ENCODE measurements around the gene GCK.
A peak's percentile ranks its signal among the peaks of the same experiment; 100 is the strongest.

The GCK gene

DNA sequence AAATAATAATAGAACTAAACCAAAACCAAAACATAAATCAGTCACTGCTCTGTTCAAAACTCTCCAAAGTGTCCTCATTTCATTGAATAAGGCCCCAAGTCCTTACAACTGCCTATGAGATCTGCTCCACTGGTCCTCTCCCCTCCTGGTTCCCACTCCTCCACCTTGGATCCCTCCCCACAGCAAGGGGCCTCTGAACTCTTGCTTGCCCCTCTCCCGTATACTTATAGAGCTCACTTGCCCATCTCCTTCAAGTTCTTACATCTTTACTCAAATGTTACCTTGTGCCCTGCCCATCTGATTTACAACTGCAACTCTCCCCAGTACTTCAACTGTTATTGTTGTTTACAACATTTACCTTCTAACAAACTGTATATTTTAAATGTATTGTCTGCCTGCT, 66.7 kb downstream of the GCK start:
- intact Hi-C loops (cut with DNase I; ENCODE audit: low total_unique reads) = no loop called here
- no peak for DNase-seq
- Histone ChIP-seq H3K36me3 (peaks cover 0 to 43% (median 22%) of the 10 kb centered on the region in 3 donors), H3K27me3 (no peaks in the 10 kb centered on the region), H3K4me3 (peak overlapping the region; percentile 76 to 83), H3K4me1 (peaks cover 0 to 27% (median 17%) of the 10 kb centered on the region in 4 donors), H3K9me3 (no peaks in the 10 kb centered on the region), H3K27ac (peak overlapping the region; percentile 83 to 90)
- TF ChIP-seq, protein P1, sequence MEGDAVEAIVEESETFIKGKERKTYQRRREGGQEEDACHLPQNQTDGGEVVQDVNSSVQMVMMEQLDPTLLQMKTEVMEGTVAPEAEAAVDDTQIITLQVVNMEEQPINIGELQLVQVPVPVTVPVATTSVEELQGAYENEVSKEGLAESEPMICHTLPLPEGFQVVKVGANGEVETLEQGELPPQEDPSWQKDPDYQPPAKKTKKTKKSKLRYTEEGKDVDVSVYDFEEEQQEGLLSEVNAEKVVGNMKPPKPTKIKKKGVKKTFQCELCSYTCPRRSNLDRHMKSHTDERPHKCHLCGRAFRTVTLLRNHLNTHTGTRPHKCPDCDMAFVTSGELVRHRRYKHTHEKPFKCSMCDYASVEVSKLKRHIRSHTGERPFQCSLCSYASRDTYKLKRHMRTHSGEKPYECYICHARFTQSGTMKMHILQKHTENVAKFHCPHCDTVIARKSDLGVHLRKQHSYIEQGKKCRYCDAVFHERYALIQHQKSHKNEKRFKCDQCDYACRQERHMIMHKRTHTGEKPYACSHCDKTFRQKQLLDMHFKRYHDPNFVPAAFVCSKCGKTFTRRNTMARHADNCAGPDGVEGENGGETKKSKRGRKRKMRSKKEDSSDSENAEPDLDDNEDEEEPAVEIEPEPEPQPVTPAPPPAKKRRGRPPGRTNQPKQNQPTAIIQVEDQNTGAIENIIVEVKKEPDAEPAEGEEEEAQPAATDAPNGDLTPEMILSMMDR (IDR thresholded peaks at IDR 0.05) = no peak

GRCh38 chr7:44121761-44122420, 67.3 kb downstream of the GCK start:
- peak overlapping the region; percentile 83 to 90 for H3K27ac ChIP-seq
- intact Hi-C loops (cut with DNase I; ENCODE audit: low total_unique reads) = no loop called here
- H3K9me3 ChIP-seq = no peaks in the 10 kb centered on the region
- no peak for DNase-seq
- TF ChIP-seq, protein P1 (IDR thresholded peaks at IDR 0.05) = no peak
- H3K4me1 ChIP-seq = peaks cover 0 to 27% (median 17%) of the 10 kb centered on the region in 4 donors
- no peaks in the 10 kb centered on the region for H3K27me3 ChIP-seq
- H3K4me3 ChIP-seq = no peak overlapping the region
- H3K36me3 ChIP-seq = peaks cover 0 to 50% (median 28%) of the 10 kb centered on the region in 3 donors

DNA sequence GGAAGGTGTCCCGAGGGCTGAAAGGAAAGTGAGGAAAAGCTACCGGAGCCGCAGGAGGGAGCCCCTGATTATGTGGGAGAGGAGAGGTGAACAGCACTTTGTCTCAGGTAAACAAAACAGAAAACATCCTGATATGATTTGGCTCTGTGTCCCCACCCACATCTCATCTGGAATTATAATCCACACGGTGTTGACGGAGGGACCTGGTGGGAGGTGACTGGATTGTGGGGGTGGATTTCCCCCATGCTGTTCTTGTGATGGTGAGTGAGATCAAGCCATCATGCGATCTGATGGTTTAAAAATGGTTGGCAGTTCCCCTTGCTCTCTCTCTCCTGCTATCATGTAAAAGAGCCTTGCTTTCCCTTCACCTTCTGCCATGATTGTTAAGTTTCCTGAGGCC, 68.8 kb downstream of the GCK start:
- Histone ChIP-seq H3K36me3 (peaks cover 0 to 65% (median 35%) of the 10 kb centered on the region in 3 donors), H3K27me3 (no peaks in the 10 kb centered on the region), H3K4me1 (peaks cover 0 to 27% (median 17%) of the 10 kb centered on the region in 4 donors), H3K4me3 (no peak overlapping the region), H3K9me3 (no peaks in the 10 kb centered on the region), H3K27ac (no peak overlapping the region)
- DNase-seq = no peak
- intact Hi-C loops (cut with DNase I; ENCODE audit: low total_unique reads) = no loop called here
- TF ChIP-seq, protein P1 (IDR thresholded peaks at IDR 0.05) = no peak

DNA sequence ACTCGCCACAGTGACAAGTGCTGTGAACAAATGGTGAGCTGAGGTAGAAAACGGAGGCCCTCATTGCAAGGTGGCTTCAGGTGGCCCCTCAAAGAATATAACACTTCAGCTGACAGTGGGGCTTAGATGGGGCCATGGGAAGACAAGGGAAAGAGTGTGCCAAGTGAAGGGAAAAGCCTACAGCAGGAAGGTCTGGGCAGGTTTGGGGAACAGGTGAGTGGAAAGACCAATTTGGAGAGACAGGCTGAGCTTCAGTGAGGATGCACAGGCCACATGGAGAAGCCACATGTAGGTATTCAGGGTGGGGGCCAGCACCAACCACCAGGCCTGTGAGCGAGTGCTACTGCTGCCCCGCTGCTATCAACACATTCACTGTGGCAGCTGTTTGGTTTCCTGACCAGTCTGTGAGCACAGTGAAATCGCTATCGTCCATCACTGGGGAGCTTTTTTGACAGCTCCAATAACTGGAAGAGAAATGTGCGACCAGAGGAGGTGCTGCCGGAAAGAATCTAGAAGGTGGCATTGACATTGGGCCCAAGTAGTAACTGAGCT, 69.3 kb downstream of the GCK start:
- intact Hi-C loops (cut with DNase I; ENCODE audit: low total_unique reads) = loop anchor here (5.0 kb wide), 1 partner anchor 43 kb away; no protein-coding TSS in a partner anchor
- Histone ChIP-seq H3K4me3 (no peak overlapping the region), H3K27me3 (no peaks in the 10 kb centered on the region), H3K9me3 (no peaks in the 10 kb centered on the region), H3K4me1 (peaks cover 0 to 32% (median 21%) of the 10 kb centered on the region in 4 donors), H3K27ac (no peak overlapping the region), H3K36me3 (peaks cover 0 to 70% (median 35%) of the 10 kb centered on the region in 3 donors)
- TF ChIP-seq, protein P1 (IDR thresholded peaks at IDR 0.05) = no peak
- DNase-seq = no peak

DNA sequence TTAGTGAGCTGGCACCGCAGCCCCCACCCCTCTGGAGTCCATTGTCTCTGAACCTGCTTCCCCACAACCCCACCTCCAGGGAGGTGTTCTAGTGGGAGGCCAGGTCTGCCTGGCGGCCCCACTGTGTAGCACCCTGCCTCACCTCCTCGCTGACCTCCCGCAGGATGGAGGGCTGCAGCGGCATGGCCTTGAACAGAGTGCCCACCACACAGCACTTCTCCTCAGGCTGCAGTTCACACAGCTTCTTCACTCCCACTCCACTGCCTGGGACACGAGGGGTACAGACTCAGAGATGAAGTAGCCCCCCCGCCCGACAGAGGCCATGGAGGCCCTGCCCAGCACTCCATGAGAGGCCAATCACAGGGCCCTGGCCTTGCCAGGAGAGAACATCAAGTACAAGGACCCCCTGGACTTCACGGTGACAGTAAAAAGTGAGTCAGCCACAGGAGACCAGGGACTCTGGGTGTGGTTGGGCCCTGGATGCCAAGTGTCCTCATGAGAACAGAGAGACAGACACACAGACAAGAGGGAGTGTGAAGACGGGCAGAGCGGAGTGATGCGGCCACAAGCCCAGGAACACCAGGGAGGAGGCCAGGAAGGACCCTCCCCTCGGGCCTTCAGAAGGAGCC, 71.3 kb downstream of the GCK start:
- Histone ChIP-seq H3K9me3 (no peaks in the 10 kb centered on the region), H3K27ac (no peak overlapping the region), H3K4me1 (peaks cover 0 to 38% (median 32%) of the 10 kb centered on the region in 4 donors), H3K36me3 (peaks cover 6 to 90% (median 54%) of the 10 kb centered on the region in 3 donors), H3K27me3 (no peaks in the 10 kb centered on the region), H3K4me3 (no peak overlapping the region)
- TF ChIP-seq, protein P1 (IDR thresholded peaks at IDR 0.05) = no peak
- intact Hi-C loops (cut with DNase I; ENCODE audit: low total_unique reads) = loop anchor here (5.0 kb wide), 1 partner anchor 41 kb away; no protein-coding TSS in a partner anchor
- no peak for DNase-seq

Measured in tibial artery (tissue), 4 donors.